ENCODE data around the gene TUBA4B. TPM values are rescaled to one million over a fixed set of nuclear protein-coding genes. Genes with fewer than 3 reads are reported as not detected.

The TUBA4B gene
- not detected in 2 replicates for total RNA-seq (2014; rRNA removed)
- not detected for polyA plus RNA-seq (2012)

DNA sequence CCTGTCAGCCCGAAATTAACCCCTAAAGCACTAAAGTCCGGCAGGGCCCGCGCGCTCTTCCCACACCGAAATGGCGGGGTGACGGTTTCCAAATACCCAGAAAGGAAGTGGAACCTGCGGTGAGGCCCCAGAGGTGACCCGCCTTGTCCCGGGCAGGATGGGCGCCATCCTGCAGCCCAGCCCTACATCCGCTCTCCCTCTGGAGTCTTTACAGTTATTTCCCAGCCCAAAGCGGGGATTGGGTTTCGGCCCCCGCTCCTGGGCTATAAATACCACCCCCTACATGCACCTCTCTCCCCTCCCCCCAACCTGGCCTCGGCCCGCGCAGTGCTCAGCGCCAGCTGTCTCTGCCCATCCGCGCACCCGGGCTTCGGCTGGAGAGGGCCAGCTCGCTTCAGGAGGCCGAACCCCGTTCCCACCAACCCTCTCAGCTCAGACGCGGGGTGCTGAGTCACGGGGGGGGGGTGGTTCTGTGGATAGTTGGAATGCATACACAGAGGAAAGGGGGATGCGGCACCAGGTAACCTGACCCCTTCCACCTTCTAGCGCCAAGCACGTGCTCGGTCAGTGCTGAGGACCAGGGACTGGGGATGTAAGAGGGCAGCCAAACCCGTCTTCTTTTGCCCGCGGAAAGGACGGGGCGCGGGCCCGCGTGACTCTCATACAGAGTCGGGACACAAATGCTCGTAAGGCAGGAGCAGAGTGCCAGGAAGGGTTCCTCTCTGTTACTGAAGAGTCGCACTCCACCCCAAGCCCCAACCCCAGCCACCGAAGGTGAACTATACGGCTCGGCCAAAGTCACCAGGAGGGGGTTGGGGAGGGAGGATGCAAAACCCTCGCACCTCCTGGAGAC, at the start of gene TUBA4B:
Gene TUBA4B (plus strand): TSS at position 344 of the 853 bp plus-strand sequence. CDS start 165 bp downstream, at position 509.
- peak; percentile 90 for DNase-seq (ENCODE audit: low read depth)

DNA sequence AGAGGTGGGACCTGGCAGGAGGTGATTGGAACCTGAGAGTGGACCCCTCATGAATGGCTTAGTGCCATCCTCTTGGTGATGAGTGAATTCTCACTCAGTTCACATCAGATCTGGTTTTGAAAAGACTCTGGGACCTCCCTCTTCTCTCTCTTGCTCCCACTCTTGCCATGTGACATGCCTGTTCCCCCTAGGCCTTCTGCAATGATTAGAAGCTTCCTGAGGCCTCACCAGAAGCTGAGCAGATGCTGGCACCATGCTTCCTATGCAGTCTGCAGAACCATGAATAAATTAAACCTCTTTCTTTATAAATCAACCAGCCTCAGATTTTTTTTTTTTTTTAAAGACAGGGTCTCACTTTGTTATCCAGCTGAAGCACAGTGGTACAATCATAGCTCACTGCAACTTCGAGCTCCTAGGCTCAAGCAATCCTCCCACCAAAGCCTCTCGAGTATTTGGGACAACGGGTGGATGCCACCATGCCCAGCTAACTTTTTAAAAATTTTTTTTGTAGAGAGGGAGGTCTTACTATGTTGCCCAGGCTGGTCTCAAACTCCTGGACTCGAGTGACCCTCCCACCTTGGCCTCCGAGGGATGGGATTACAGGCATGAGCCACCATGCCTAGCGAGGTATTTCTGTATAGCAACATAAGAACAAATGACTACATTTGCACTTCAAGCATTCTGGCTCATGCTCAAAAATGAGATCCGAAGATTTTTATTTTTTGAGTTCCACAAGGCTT, 48.4 kb upstream of the TUBA4B start:
- DNase-seq (ENCODE audit: low read depth), result no peak

DNA sequence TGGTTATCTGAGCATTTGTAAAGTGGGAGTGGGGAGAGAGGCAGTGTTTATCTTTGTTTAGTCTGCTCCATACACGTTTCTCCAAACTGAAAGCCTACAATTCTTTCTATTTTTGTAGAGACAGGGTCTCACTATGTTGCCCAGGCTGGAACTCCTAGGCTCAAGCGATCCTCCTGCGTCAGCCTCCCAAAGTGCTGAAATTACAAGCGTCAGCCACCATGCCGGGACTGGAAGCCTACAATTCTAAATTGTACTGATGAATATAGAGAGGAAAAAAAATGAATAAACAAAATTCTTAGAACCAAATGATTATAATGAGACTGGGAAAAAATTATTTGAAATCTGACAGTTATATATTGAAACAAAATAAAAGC, 47.9 kb upstream of the TUBA4B start:
- DNase-seq (ENCODE audit: low read depth), result no peak

DNA sequence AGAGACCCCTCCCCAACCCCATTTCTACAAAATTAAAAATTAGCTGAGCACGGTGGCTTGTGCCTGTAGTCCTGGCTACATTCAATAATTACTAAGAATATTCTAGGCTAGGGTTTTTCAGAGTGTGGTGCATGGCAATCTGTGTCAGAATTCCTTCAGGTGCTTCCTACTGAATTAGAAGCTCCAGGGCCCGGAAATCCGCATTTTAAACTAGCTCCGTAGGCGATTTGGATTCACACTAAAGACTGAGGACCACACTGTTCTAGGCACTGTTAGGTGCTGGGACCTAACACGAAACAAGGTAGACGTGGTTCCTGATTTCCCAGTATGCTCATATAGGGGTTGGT, 47.1 kb upstream of the TUBA4B start:
- DNase-seq (ENCODE audit: low read depth), result no peak

DNA sequence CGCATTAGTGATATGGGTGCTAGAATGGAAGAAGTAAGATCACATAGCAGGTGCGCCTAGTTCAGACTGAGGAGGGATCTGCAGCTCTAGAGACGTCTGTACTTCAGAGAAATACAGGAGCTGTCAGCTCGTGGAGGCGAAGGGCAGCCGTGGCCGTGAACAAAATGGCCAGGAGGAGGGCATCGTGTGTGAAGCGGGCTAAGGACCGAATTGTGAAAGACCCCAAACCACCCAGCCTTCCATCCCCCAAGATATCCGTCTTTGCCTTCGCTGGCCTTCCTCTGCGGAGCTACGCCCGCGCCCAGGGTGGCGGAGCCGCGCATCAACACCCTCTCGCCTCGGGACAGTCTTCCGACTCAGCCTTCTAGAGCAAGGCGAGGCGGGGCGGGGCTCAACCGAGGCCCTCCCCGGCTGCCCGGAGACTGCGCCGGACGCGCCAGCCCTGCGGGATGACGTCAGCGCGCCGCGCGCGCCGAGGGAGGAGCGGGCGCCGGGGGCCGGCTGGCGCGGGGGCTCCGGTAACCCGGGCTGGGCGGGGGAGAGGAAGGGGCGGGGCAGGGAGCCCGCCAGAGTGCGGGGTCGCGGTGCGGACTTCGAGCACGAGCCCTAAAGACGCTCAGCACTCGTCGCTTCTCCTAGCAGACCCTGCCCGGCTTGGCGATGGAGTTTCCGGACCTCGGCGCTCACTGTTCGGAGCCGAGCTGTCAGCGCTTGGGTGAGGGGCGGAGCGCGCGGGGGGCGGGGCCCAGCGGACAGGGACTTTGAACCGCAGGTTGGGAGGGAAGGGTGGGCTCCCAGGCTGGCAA, 46.5 kb upstream of the TUBA4B start, which contains the start of gene ZFAND2B:
Gene ZFAND2B (plus strand): TSS at position 455 of the 806 bp plus-strand sequence. CDS start 206 bp downstream, at position 661.
- DNase-seq (ENCODE audit: low read depth), result peak; percentile 90

DNA sequence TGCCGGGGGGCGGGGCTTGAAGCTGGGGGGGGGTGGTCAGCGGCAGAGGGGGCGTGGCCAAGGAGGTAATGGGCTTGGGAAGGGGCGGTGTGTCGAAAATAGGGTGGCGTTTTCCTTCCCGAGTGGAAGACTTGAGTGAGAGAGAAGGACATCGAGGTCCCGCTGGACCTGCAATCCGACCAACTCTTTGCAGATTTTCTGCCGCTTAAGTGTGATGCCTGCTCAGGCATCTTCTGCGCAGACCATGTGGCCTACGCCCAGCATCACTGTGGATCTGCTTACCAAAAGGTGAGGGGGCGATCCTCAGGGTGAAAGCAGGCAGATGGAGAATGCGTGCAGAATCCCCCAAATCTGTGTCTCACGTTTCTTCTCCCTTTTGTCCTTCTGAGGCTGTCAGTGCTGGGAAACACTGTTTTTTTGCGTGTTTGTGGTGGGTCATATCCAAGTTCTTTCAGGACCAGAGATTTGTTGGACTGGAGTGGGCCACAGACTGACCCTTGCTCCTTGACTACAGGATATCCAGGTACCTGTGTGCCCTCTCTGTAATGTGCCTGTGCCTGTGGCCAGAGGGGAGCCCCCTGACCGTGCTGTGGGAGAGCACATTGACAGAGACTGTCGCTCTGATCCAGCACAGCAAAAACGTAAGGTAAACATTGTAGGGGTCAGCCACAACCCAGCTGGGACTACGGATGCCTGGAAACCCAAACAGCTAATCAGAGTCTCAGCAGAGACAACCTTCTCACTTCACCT, 45.7 kb upstream of the TUBA4B start:
- no peak for DNase-seq (ENCODE audit: low read depth)

DNA sequence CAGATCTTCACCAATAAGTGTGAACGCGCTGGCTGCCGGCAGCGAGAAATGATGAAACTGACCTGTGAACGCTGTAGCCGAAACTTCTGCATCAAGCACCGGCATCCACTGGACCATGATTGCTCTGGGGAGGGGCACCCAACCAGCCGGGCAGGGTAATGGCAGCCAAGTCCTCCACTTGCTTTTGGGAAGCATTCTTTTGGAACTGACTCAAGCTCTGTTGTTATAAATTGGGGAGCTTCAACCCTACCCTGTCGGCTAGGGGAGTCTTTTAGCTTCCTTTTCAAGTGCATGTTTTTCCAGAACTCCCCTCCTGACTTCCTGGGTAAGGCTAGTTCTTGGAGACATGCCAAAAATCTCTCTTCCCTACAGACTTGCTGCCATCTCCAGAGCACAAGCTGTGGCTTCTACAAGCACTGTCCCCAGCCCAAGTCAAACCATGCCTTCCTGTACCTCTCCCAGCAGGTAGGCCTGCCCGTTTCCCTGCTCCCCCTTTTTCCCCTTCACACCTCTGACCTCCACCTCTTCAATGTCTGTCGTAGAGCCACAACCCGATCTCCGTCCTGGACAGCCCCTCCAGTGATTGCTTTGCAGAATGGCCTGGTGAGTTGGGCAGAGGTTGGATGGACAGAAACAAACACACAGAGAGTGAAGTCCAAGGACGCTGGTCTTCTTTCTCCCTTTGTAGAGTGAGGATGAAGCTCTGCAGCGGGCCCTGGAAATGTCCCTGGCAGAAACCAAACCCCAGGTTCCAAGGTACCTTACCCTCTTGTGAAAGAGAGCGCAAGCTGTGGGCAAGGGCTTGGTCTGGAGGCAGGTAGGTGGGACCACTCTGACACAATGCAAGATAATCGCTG, 44.9 kb upstream of the TUBA4B start:
- peak; percentile 54 for DNase-seq (ENCODE audit: low read depth)

DNA sequence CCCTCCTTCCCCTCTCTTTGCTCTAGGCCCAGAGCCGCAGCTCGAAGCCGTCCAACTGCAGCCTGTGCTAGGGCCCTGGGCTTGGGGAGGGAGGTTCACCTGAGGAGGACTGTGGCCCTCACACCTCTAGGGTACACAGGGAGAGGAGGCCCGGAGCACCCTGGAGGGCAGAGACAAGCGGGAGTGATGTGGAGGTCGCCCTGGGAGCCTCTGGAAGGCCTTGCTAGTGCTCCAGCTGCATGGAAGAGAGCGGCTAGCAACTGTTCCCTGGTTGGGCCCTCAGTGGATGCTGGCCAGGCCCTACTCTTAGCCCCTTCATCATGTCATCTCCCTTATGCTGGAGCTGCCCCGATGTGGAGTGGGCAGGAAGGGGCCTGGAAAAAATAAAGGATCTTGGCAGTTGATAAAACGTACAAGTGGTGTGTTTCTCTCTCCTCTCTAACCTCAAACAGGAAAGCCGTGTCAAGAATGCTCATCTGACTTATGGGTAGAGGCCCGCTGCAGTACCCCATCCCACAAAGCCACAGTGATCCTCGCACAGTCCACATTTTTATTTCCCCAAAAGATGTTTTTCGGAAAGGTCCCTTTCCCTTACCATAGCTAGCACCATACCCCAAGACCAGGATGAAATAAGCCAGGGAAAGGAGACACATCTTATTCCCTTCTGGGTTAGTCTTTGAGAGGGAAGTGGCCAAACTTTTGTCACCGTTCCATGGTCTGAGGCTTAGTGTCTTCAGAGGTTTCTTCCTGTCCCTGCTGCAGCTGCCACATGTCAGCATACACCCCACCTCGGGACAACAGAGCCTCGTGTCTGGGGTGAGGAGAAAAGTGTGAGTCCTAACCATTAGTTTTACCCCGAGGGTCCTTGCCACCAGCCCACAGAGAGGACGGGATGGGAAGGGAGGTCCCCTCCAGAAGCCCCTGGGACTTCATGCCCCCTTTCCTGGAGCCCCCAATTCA, 43.5 kb upstream of the TUBA4B start:
- DNase-seq (ENCODE audit: low read depth), result no peak

DNA sequence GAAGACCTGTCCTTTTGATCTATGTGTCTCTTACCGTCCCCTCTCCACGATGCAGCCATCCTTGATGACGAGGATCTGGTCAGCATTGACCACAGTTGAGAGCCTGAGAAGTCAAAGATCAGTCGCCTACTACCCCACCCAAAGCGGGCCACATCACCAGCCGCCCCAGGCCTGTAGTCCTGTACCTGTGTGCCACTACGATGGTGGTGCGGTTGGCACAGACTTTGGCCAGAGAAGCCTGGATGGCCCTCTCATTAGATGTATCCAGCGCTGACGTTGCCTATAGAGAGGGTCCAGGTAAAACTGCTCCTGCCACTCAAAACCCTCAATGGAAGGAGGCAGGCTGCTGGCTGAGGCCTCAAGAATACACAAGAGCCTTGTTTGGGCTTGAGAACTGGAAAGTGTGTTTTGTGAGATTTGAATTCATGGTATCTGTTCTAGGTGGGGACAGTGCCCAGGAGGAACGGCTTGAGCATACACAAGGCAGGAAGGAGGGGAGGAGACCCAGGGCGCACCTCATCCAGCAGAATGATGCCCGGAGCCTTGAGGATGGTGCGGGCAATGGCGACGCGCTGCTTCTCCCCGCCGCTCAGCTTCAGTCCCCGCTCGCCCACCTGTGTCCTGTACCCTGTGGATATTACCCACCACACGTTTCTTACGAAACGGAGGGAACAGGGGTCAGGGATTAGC, 42.7 kb upstream of the TUBA4B start:
- no peak for DNase-seq (ENCODE audit: low read depth)

DNA sequence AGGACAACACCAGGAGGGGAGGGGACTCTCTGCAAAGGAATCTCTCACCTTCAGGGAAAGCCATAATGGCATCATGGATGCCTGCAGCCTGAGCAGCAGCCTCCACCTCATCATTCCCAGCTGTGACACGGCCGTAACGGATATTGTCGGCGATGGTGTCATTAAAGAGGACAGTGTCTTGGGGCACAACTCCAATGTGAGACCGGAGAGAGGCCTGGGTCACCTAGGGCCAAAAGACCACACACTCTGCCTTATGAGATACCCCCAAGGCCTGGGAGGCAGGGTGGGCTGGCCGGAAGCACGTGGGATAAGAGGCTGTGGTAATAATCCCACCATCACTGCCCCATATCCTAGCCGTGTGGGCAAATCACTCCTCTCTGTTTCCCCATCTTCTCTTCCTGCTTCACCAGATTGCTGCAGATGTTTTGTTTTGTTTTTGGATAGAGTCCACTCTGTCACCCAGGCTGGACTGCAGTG, 42.1 kb upstream of the TUBA4B start:
- no peak for DNase-seq (ENCODE audit: low read depth)

DNA sequence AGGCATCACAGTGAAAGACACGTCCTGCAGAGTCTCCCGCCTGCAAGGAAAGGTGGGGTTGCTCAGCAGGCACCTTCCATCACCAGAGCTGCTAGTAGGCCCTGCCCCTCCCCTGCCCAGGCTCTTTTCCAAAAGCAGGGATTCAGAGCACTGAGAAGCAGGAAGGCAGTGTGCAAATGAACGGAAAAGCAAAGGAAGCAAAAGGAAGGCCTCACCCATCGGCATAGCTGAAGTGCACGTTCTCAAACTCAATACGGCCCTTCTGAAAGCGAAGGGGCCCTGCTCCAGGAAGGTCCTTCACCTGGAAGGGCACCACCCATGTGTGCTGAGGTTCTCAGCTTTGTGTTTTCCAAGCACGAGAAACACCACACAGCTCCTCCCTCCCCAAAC, 40.0 kb upstream of the TUBA4B start:
- no peak for DNase-seq (ENCODE audit: low read depth)

DNA sequence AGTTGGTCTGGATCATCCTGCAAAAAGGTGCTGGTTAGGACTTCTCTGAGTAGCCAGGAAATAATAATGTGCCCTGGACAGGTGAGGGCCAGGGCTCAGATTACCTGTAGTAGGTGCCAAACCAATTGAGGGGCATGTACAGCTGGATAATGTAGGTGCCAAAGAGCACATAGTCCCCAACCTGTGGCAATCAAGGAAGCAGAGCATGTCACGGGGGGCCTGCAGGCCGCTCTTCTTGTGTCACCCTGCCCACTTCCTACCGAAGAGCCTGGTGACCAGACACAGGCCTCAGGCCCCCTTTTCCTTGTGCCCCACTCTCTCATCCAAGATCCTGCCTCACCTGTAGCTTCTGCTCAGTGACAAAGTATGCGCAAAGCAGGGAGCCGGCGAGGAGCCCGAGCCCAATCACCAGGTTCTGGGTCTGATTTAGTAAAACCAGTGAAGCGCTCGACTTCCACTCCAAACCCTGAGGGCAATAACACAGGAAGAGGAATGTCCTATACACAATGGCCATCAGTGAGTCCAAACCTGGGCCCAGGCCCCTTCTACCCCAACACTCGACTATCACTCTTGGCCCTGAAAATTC, 39.5 kb upstream of the TUBA4B start:
- no peak for DNase-seq (ENCODE audit: low read depth)

DNA sequence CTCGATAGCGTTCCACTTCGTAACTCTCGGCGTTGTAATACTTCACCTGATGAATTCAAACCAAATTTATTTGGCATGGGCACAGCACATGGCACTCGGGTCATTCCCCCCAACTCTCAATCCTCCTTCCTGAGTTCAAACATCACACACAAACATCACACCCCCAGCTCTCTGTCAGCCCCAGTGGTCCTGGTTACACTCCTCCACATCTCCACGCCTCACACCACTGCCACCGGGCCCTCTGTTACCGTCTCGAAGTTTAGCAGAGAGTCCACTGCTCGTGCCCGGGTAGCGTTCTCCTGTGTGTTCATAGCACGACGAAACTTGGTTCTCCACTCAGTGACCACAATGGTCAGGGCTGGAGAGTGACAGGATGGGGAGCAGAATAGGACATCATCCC, 38.9 kb upstream of the TUBA4B start:
- no peak for DNase-seq (ENCODE audit: low read depth)

DNA sequence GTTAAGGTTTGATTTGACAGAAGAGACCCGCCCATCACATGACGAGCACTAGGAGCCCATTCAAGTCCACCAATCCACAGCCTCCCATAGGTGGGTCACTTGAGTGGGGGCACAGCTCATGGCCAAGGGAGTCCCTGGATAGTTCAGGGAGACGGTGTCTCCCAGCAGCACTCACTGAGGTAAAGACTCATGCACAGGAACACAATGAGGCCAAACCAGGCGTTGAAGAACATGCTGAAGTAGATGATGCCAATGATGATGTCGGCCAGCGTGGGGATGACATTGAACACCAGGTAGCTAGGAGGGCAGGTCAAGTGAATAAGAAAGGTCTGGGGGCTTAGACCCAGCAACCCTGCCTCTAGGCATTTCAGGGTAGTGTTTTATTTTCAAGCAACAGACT, 38.3 kb upstream of the TUBA4B start:
- no peak for DNase-seq (ENCODE audit: low read depth)

DNA sequence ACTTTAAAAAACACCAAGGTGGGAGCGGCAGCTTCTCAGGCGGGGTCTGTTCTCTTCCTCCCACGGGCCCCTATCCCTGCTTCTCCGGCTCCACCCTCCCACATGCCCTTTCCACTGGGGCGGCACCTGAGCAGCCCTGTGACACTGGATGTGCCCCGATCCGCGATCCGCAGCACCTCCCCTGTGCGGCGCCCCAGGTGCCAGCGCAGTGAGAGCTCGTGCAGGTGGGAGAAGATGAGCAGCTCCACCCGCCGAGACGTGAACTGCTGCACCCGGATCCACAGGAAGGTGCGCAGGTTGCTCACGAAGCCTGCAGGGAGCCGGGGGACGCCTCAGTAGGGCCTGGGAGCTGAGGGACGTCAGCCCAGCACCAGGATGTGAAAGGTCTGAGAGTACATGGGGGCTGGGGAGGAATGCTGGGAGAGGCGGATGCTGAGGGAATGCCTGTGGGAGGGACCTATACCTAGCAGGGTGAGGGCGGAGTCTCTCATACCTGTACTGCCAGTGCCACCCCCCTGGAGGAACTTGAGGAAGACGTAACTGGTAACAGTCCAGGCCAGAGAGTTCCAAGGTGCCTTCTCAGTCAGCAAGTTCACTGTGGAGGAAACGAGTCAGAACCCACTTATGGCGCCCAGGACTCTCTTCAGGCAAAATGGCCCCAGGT, 37.0 kb upstream of the TUBA4B start:
- DNase-seq (ENCODE audit: low read depth), result no peak

DNA sequence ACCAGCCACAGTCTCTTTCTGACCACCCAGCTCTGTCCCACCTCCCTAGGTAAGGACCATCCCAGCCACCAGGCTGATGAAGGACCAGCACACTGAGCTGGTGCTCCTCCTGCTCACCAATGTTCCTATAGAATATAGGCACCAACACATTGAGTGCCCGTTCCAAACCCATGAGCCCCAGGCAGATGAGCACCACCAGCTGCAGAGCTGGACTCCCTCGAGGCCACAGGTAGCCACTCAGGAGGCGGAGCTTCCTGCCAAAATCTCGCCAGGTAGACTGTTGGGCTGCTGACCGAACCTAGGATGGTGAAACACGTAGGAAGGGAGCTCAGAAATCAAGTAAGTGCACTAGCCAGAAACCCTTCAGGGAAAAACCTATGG, 36.5 kb upstream of the TUBA4B start:
- DNase-seq (ENCODE audit: low read depth), result no peak

DNA sequence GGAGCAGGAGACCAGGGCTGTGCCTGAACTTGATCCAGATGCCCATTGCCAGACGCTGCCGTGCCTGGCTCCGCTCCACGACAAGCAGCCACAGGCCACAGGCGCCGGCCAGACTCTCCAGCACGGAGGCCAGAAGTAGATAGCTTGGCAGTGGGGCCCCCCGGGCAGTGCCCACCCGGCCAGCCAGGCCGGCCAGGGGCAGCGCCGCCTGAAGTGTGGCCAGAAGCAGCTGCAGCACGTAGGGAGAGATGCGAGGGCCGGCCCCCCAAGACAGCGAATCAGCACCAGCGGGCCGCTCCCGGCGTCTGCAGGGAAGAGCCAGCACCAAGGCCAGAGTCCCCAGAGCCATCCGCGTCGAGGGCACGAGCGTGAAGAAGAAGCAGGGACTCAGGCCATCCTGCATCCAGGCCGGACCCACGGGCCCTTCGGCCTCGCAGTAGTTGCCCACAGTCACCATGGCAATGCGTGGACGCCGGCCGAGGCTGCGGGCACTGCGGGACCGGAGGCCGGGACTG, 34.8 kb upstream of the TUBA4B start:
- DNase-seq (ENCODE audit: low read depth), result peak; percentile 77
